ENCODE data around the gene BNIPL. TPM values are rescaled to one million over a fixed set of nuclear protein-coding genes. Genes with fewer than 3 reads are reported as not detected.

Gene BNIPL
- total and polyA plus RNA-seq, 2 of the 13 experiments (the other 11 are each of a cell fraction or from before 2014, with no cell fraction given): 0.40 to 1.1 TPM

DNA sequence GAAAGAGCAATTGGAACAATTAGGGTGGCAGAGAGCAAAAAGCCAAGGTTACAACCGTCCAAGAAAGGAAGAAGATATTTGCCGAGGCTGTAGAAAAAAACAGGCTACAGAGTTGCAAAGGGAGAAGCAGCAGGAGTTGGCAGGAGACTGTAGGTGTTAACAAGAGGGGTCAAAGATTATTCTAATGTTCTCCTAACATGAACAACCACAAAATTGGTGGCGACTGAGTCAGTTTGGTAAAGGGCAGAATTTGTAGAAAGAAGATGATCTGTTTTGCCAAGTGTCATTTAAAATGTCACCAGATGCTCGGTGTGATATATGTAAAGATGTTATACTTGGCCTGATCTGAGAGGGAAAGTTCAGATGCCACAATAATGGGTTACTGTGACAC lies 28.5 kb upstream of the BNIPL start (continued):
- TF ChIP-seq IRF9 (CRISPR knock-in tag; IDR thresholded peaks at IDR 0.05; ENCODE audit: borderline replicate concordance) (no peak), HNRNPK (IDR thresholded peaks at IDR 0.05; ENCODE audit: low read depth, low read length, poor library complexity, severe bottlenecking) (no peak), POLR2A (IDR thresholded peaks at IDR 0.05; ENCODE audit: insufficient read depth in 1 of 2, low read depth in 2 of 2, low read length in 2 of 2) (peak in 1 of 2 experiments; percentile 77; a peak in 1 of 4 replicates), PAX8 (CRISPR knock-in tag; IDR thresholded peaks at IDR 0.05; ENCODE audit: borderline replicate concordance) (no peak), ZNF629 (CRISPR knock-in tag; conservative IDR thresholded peaks at IDR 0.05) (0 out of 2 replicates have a peak, but pooled peaks have one; percentile 26)
- TF ChIP-seq, protein P1, sequence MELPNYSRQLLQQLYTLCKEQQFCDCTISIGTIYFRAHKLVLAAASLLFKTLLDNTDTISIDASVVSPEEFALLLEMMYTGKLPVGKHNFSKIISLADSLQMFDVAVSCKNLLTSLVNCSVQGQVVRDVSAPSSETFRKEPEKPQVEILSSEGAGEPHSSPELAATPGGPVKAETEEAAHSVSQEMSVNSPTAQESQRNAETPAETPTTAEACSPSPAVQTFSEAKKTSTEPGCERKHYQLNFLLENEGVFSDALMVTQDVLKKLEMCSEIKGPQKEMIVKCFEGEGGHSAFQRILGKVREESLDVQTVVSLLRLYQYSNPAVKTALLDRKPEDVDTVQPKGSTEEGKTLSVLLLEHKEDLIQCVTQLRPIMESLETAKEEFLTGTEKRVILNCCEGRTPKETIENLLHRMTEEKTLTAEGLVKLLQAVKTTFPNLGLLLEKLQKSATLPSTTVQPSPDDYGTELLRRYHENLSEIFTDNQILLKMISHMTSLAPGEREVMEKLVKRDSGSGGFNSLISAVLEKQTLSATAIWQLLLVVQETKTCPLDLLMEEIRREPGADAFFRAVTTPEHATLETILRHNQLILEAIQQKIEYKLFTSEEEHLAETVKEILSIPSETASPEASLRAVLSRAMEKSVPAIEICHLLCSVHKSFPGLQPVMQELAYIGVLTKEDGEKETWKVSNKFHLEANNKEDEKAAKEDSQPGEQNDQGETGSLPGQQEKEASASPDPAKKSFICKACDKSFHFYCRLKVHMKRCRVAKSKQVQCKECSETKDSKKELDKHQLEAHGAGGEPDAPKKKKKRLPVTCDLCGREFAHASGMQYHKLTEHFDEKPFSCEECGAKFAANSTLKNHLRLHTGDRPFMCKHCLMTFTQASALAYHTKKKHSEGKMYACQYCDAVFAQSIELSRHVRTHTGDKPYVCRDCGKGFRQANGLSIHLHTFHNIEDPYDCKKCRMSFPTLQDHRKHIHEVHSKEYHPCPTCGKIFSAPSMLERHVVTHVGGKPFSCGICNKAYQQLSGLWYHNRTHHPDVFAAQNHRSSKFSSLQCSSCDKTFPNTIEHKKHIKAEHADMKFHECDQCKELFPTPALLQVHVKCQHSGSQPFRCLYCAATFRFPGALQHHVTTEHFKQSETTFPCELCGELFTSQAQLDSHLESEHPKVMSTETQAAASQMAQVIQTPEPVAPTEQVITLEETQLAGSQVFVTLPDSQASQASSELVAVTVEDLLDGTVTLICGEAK (IDR thresholded peaks at IDR 0.05): no peak
- TF ChIP-seq, protein P1 (CRISPR knock-in tag; IDR thresholded peaks at IDR 0.05): no peak
